SK-N-SH treated with all-trans-retinoic acid at 6 μM for 48 hours (cell line): ENCODE measurements around the gene CPSF7.

Experiments
- ATAC-seq: fragments of 200-7000 bp; cut with Tn5 transposase; 3 replicates; pipeline ENCODE4 v1.9.1; 2020; ENCODE audit warnings: mild to moderate bottlenecking, moderate library complexity
- ARNTL ChIP-seq: fragments of 450-650 bp; formaldehyde crosslinking; IDR thresholded peaks from 2 replicates; pipeline ENCODE4 v1.5.0; 2020; ENCODE audit warnings: low read depth, mild to moderate bottlenecking, moderate library complexity, borderline replicate concordance
- BACH2 ChIP-seq: fragments of 250-450 bp; sonication (Bioruptor Pico); IDR thresholded peaks from 2 replicates; pipeline ENCODE4 v1.9.0; 2021; ENCODE audit warnings: mild to moderate bottlenecking, borderline replicate concordance
- CSDC2 ChIP-seq: fragments of 250-450 bp; sonication (Bioruptor Pico); IDR thresholded peaks from 2 replicates; pipeline ENCODE4 v1.5.0; 2020; ENCODE audit warnings: mild to moderate bottlenecking, moderate library complexity
- GLIS3 ChIP-seq: fragments of 250-450 bp; sonication (Bioruptor Pico); IDR thresholded peaks from 2 replicates; pipeline ENCODE4 v1.5.0; 2020; ENCODE audit warnings: mild to moderate bottlenecking, moderate library complexity
- ISL1 ChIP-seq: fragments of 250-450 bp; sonication (Bioruptor Pico); IDR thresholded peaks from 2 replicates; pipeline ENCODE4 v2.1.2; 2022; ENCODE audit warnings: mild to moderate bottlenecking, moderate library complexity
- PPARA ChIP-seq: fragments of 250-450 bp; sonication (Bioruptor Pico); IDR thresholded peaks from 2 replicates; pipeline ENCODE4 v1.5.0; 2020; ENCODE audit warnings: mild to moderate bottlenecking, borderline replicate concordance
- RARB ChIP-seq: fragments of 250-450 bp; sonication (Bioruptor Pico); IDR thresholded peaks from 2 replicates; pipeline ENCODE4 v1.8.0; 2021; ENCODE audit warnings: mild to moderate bottlenecking, moderate library complexity
- SNAI2 ChIP-seq: fragments of 250-450 bp; sonication (Bioruptor Pico); IDR thresholded peaks from 2 replicates; pipeline ENCODE4 v1.5.0; 2020; ENCODE audit warnings: mild to moderate bottlenecking, moderate library complexity
- TCF4 ChIP-seq: fragments of 250-450 bp; sonication (Bioruptor Pico); IDR thresholded peaks from 2 replicates; pipeline ENCODE4 v1.8.0; 2021; ENCODE audit warnings: mild to moderate bottlenecking, moderate library complexity, borderline replicate concordance
- TOX ChIP-seq: fragments of 250-450 bp; sonication (Bioruptor Pico); IDR thresholded peaks from 2 replicates; pipeline ENCODE4 v1.8.0; 2021; ENCODE audit warnings: mild to moderate bottlenecking, moderate library complexity, borderline replicate concordance
- ZC3H10 ChIP-seq: fragments of 250-450 bp; sonication (Bioruptor Pico); IDR thresholded peaks from 2 replicates; pipeline ENCODE4 v1.5.1; 2021; ENCODE audit warnings: mild to moderate bottlenecking, moderate library complexity
- ZNF70 ChIP-seq: fragments of 450-650 bp; formaldehyde crosslinking; IDR thresholded peaks from 2 replicates; pipeline ENCODE4 v1.5.0; 2020; ENCODE audit warnings: mild to moderate bottlenecking, moderate library complexity
- ZNF8 ChIP-seq: fragments of 450-650 bp; formaldehyde crosslinking; IDR thresholded peaks from 2 replicates; pipeline ENCODE4 v1.5.0; 2020; ENCODE audit warnings: mild to moderate bottlenecking, moderate library complexity
- TF ChIP-seq, protein P1 (sequence below): fragments of 250-450 bp; sonication (Bioruptor Pico); IDR thresholded peaks from 2 replicates; pipeline ENCODE4 v1.8.0; 2020; ENCODE audit warnings: mild to moderate bottlenecking, moderate library complexity, borderline replicate concordance
- TF ChIP-seq, protein P2 (sequence below): fragments of 250-450 bp; sonication (Bioruptor Pico); IDR thresholded peaks from 2 replicates; pipeline ENCODE4 v1.5.0; 2020; ENCODE audit warnings: mild to moderate bottlenecking, moderate library complexity
- TF ChIP-seq, protein P3 (sequence below): fragments of 250-450 bp; sonication (Bioruptor Pico); IDR thresholded peaks from 2 replicates; pipeline ENCODE4 v1.8.0; 2021; ENCODE audit warnings: low read depth, mild to moderate bottlenecking, moderate library complexity, borderline replicate concordance

The CPSF7 gene

DNA sequence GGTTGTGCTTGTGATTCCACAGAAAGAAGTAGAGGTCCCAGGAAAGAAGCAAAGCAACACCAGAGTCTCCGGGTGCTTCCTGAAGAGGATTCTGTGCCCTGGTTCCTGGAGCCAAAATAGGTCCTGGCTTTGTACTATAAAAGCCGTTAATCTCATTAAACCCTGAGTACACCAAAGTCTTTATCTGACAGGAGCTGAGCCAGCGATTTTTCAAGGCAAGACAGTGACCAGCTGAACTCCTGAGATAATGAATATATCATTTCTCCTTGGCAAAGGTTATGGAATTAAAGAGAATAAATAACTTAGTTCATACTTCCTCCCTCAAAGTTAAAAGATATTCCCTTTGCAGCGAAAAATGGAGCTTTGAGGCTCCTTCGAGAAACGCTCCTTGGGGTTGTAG lies 62.4 kb downstream of the CPSF7 start:
- ATAC-seq: no peak
- TF ChIP-seq, protein P1, sequence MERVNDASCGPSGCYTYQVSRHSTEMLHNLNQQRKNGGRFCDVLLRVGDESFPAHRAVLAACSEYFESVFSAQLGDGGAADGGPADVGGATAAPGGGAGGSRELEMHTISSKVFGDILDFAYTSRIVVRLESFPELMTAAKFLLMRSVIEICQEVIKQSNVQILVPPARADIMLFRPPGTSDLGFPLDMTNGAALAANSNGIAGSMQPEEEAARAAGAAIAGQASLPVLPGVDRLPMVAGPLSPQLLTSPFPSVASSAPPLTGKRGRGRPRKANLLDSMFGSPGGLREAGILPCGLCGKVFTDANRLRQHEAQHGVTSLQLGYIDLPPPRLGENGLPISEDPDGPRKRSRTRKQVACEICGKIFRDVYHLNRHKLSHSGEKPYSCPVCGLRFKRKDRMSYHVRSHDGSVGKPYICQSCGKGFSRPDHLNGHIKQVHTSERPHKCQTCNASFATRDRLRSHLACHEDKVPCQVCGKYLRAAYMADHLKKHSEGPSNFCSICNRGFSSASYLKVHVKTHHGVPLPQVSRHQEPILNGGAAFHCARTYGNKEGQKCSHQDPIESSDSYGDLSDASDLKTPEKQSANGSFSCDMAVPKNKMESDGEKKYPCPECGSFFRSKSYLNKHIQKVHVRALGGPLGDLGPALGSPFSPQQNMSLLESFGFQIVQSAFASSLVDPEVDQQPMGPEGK: no peak
- 0 out of 2 replicates have a peak, but pooled peaks have one; percentile 18 for TF ChIP-seq SNAI2 (CRISPR knock-in tag)
- no peak for TF ChIP-seq BACH2 (CRISPR knock-in tag)
- peak; percentile 55 for TF ChIP-seq ISL1 (CRISPR knock-in tag)
- no peak for TF ChIP-seq TCF4 (CRISPR knock-in tag)
- TF ChIP-seq PPARA: no peak
- TF ChIP-seq TOX (CRISPR knock-in tag): no peak

DNA sequence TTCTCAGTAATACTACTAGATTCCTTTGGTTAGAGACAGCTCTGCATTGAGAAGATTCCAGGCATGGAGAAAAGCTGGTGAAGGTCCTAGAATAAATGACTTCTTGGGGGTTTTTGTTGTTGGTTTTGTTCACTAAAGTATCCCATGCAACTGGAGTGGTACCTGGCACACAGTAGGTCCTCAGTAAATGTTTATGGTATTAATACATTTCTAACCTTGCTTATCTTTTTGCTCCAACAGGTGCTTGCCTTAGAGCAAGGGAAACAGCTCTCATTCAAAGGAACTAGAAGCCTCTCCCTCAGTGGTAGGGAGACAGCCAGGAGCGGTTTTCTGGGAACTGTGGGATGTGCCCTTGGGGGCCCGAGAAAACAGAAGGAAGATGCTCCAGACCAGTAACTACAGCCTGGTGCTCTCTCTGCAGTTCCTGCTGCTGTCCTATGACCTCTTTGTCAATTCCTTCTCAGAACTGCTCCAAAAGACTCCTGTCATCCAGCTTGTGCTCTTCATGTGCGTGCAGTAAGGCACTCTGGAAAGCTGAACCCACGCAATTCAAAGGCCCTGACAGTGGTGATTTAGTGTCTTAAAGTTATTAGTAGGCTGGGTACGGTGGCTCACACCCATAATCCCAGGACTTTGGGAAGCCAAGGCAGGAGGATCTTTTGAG lies 65.6 kb downstream of the CPSF7 start:
- TF ChIP-seq SNAI2 (CRISPR knock-in tag) (no peak), ZC3H10 (CRISPR knock-in tag) (no peak), ARNTL (CRISPR knock-in tag) (no peak), TOX (CRISPR knock-in tag) (no peak), ZNF70 (CRISPR knock-in tag) (no peak), ZNF8 (CRISPR knock-in tag) (no peak), ISL1 (CRISPR knock-in tag) (no peak)
- ATAC-seq: no peak

DNA sequence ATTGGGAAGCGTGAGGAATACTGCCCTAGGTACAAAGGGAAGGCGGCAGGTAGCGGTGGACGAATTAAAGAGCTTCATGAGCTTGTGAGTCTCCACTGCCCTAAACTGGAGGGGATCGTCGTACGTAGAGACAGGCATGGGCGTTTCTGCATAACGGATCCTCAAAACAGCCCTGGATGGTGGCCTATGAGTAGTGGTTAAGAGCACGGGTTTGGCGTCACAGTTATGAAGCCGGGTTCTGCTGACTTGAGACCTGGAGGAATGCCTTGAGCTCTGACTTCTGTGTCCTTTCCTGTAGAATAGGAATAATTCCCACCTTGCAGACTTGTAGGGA lies 67.3 kb downstream of the CPSF7 start:
- peak; percentile 38 for ATAC-seq
- TF ChIP-seq ZNF8 (CRISPR knock-in tag) (no peak), CSDC2 (CRISPR knock-in tag) (no peak)
- TF ChIP-seq, protein P2, sequence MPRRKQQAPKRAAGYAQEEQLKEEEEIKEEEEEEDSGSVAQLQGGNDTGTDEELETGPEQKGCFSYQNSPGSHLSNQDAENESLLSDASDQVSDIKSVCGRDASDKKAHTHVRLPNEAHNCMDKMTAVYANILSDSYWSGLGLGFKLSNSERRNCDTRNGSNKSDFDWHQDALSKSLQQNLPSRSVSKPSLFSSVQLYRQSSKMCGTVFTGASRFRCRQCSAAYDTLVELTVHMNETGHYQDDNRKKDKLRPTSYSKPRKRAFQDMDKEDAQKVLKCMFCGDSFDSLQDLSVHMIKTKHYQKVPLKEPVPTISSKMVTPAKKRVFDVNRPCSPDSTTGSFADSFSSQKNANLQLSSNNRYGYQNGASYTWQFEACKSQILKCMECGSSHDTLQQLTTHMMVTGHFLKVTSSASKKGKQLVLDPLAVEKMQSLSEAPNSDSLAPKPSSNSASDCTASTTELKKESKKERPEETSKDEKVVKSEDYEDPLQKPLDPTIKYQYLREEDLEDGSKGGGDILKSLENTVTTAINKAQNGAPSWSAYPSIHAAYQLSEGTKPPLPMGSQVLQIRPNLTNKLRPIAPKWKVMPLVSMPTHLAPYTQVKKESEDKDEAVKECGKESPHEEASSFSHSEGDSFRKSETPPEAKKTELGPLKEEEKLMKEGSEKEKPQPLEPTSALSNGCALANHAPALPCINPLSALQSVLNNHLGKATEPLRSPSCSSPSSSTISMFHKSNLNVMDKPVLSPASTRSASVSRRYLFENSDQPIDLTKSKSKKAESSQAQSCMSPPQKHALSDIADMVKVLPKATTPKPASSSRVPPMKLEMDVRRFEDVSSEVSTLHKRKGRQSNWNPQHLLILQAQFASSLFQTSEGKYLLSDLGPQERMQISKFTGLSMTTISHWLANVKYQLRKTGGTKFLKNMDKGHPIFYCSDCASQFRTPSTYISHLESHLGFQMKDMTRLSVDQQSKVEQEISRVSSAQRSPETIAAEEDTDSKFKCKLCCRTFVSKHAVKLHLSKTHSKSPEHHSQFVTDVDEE (CRISPR knock-in tag): no peak

DNA sequence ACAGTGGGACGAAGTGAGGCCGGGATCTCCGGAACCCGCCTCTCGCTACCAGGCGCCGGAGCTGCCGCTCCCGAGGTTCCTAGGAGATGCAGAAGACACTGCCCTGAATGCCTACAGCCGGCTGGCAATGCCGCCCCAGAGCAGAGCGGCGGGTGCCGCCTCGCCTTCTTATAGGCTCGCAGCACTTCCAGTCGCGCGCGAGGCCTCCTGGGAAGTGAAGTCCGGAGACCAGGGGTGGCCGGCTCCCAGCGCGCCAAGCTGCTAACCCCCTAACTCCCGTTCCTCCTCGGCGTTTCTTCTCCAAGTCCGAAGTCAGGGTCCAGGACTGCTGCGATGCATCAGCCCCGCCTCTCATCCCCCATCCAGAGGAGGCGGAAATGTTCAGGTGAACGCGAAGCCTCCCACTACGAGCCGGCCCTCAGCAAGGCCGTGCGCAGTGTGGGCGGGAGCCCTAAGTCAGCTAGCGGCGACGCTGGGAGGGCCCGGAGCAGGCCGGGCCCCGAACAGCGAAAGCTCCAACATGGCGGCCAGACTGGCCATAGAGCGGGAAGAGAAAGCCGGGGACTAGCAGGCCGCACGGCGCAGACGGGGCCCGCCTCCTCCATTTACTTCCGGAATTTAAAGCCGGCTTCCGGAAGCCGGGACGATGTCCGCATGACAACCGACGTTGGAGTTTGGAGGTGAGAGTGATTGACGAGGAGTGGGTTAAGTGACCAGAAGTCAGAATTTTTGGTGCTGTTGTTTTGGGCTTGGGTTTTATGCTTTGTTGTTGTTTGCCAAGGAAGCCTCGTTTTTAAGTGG lies 67.8 kb downstream of the CPSF7 start, which contains the start of the genes CYB561A3 and TMEM138:
TSS of gene CYB561A3 (minus strand) at position 142 of the 801 bp plus-strand sequence. CDS start 5,169 bp downstream, outside the sequence.
TSS of gene TMEM138 (plus strand) at position 634 of the 801 bp plus-strand sequence. CDS start 2,017 bp downstream, outside the sequence.
- ATAC-seq: peak; percentile 96
- TF ChIP-seq, protein P3, sequence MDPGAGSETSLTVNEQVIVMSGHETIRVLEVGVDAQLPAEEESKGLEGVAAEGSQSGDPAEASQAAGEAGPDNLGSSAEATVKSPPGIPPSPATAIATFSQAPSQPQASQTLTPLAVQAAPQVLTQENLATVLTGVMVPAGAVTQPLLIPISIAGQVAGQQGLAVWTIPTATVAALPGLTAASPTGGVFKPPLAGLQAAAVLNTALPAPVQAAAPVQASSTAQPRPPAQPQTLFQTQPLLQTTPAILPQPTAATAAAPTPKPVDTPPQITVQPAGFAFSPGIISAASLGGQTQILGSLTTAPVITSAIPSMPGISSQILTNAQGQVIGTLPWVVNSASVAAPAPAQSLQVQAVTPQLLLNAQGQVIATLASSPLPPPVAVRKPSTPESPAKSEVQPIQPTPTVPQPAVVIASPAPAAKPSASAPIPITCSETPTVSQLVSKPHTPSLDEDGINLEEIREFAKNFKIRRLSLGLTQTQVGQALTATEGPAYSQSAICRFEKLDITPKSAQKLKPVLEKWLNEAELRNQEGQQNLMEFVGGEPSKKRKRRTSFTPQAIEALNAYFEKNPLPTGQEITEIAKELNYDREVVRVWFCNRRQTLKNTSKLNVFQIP (CRISPR knock-in tag): no peak
- no peak for TF ChIP-seq ZNF70 (CRISPR knock-in tag)
- no peak for TF ChIP-seq GLIS3 (CRISPR knock-in tag)
- TF ChIP-seq RARB (CRISPR knock-in tag): no peak
- no peak; the same call in 1 of the 2 replicates for TF ChIP-seq TCF4 (CRISPR knock-in tag)
- no peak for TF ChIP-seq SNAI2 (CRISPR knock-in tag)
- TF ChIP-seq ZC3H10 (CRISPR knock-in tag): no peak

DNA sequence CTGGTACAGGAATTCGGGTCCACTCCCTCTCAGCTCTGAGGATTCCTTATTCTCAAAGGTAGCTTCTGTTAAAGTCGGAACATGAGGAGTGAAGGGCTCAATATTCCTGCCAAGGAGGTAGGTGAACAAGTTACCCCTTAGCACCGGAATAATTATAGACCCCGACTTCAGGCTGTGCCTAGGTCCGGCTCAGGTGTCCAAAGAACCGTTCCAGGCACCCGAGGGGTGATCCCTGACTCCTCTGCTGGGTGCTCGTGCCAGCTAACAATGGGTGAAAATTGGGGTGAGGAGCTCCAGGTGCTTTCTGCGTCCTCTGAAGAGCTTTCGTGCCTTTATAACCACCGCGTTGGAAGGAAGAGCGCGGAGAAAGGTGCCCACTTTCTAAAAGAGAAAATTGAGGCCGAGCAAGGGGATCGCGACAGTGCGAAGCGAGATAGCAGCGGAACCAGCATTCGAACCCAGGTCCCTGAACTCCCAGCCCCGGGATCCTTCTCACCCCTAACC lies 68.5 kb downstream of the CPSF7 start:
- peak; percentile 1; the same call in 2 of the 3 replicates for ATAC-seq
- TF ChIP-seq TOX (CRISPR knock-in tag) (no peak), GLIS3 (CRISPR knock-in tag) (no peak)
- TF ChIP-seq, all 23 proteins: peak for 0
